Measurements from ENCODE around the gene CCL15.

DNA sequence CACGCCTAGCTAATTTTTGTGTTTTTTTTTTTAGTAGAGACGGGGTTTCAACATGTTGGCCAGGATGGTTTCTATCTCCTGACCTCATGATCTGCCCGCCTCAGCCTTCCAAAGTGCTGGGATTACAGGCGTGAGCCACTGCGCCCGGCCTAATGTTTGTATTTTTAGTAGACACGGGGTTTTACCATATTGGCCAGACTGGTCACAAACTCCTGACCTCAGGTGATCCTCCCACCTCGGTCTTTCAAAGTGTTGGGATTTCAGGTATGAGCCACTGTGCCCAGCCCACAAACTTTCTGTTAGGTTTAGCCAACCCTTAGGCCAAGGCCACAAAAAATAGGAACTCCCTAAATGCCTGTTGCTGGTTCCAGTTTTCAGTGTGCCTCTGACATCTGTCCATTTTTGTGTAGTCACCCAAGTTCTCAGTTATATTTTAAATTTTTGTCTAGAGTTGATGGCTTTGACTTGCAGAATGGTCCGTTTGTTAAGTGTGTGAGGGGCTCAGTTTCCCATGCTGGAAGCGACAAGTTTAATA lies 32.8 kb downstream of the CCL15 start:
- TF ChIP-seq POLR2A (IDR thresholded peaks at IDR 0.05) (no peak), POLR2AphosphoS5 (IDR thresholded peaks at IDR 0.05) (no peak)
- TF ChIP-seq, protein P1, sequence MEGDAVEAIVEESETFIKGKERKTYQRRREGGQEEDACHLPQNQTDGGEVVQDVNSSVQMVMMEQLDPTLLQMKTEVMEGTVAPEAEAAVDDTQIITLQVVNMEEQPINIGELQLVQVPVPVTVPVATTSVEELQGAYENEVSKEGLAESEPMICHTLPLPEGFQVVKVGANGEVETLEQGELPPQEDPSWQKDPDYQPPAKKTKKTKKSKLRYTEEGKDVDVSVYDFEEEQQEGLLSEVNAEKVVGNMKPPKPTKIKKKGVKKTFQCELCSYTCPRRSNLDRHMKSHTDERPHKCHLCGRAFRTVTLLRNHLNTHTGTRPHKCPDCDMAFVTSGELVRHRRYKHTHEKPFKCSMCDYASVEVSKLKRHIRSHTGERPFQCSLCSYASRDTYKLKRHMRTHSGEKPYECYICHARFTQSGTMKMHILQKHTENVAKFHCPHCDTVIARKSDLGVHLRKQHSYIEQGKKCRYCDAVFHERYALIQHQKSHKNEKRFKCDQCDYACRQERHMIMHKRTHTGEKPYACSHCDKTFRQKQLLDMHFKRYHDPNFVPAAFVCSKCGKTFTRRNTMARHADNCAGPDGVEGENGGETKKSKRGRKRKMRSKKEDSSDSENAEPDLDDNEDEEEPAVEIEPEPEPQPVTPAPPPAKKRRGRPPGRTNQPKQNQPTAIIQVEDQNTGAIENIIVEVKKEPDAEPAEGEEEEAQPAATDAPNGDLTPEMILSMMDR (IDR thresholded peaks at IDR 0.05) = no peak

All from breast epithelium (tissue), 3 donors.